GM18502 (cell line): Measurements from ENCODE around the gene MXI1.
"Not testable (repeated sequence)": the region's sequence is repeated elsewhere in the genome, so short reads cannot be mapped to it uniquely, and the experiment has no call there.

Experiments used
- ATAC-seq: cut with Tn5 transposase; IDR thresholded peaks from one replicate; pipeline ENCODE4 v1.9.1; 2021; ENCODE audit warnings: mild to moderate bottlenecking; ENCODE audit not compliant: unreplicated experiment, poor library complexity

MXI1 gene

DNA sequence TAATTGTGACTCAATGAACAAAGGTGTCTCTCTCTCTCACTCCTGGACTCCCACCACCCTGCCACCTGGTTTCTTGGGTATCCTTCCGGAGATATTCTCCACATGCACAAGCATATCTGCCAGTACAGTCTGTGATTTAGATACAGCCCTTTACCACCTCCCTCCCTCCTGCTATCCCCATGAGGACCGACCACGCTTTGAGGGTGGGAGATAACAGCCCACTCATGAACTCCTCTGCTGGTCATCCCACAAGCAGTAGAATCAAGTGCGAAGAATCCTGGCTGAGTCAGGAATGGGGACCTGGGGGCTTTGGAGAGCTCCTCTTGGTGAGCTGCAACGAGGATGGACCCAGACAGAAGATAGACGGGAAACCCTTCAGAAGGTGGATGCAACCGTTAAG, 28.2 kb upstream of the MXI1 start:
- no peak for ATAC-seq

DNA sequence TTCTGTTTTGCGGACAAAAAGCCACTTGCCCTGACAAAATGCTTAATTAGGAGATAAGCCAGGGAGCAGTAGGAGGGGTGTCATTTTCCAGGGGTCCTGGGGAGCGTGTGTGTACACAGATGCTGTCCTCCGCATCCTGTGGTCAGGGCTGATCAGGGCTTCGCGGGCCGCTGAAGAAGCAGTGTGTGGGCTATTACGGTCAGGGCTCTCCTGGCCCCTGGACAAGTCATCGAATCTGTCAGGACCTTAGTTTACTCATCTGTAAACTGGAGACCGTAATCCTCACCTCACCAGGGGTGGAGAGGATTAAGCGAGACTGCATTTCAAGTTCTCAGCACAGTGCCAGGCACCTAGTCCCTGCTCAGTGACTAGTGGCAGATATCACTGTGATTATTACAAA, 26.0 kb upstream of the MXI1 start:
- ATAC-seq, result no peak

DNA sequence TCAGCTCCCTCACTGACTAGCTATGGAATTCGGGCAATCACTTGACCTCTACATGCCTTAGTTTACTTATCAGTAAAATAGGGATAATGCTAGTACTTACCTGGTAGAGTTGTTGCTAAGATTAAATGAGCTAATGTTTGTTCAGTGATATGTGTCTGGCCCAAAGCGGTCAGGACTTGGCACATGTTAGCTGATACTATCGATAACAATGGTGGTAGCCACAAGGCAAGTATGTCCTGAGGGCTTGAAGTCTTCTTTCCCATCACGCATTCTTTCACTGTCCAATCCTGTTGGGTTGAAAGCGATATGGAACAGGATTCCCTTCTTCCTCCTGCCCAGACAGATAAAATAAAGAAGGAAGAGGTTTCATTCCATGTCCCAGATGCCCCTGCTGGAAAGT, 25.5 kb upstream of the MXI1 start:
- ATAC-seq, result no peak

DNA sequence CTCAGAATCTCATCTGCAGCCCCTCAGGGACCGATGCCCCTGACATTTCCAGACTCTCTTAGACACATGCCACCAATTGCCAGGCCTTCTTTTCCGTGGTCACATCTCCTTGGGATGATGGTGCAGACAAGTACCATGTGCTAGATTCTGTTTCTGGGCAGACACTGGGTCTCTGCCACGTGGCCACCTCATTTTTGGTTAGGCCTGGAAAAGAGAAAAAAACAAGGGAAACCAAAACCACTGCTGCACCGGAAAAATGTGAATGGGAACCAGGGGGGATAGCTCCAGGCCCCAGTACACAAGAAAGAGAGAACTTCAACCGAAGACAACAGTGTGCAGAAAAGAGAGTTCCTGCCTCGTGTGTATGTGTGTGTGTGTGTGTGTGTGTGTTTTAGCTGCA, 23.0 kb upstream of the MXI1 start:
- ATAC-seq, result no peak

DNA sequence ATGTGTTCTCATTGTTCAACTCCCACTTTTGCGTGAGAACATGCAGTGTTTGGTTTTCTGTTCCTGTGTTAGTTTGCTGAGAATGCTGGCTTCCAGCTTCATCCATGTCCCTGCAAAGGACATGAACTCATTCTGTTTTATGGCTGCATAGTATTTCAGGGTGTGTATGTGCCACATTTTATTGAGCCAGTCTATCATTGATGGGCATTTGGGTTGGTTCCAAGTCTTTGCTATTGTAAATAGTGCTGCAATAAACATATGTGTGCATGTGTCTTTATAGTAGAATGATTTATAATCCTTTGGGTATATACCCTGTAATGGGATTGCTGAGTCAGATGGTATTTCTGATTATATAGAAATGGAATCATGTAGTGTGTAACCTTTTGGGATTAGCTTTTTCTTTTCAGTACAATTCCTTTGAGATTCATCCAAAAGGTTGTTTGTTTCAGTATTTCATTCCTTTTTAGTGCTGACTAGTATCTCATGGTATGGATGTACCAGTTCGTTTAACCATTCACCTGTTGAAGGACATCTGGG, 21.7 kb upstream of the MXI1 start:
- not testable (repeated sequence) for ATAC-seq

DNA sequence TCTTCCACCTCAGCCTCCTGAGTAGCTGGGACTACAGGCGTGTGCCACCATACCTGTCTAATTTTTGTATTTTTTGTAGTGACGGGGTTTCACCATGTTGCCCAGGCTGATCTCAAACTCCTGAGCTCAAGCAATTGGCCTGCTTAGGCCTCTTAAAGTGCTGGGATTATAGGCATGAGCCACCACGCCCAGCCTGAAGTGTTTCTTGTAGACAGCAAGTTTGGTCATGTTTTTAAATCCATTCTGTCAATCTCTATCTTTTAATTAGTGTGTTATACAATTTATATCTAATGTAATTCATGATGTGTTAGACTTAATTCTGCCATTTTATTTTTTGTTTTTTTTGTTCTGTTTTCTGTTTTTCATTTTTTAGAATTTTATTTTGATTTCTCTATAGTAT, 17.2 kb upstream of the MXI1 start:
- no peak for ATAC-seq

DNA sequence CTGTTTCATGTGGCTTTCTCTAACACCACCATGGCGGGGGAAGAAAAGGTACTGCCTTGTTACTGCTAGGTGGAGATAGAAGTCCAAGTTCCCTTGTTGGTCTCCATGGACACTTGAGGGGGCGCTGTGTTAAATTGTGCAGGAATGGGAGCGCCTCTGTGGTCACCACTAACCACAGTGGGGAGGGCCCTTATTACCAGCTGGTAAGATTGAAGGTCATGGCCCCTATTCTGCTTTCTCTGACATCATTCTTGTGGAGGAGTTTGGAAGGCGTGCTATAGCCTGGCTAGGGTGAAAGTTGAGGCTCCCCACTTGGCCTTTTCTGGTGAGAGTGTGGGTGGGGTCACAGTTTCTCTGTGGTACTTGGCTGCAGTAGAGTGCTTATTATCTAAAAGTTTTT, 14.9 kb upstream of the MXI1 start:
- ATAC-seq, result no peak

DNA sequence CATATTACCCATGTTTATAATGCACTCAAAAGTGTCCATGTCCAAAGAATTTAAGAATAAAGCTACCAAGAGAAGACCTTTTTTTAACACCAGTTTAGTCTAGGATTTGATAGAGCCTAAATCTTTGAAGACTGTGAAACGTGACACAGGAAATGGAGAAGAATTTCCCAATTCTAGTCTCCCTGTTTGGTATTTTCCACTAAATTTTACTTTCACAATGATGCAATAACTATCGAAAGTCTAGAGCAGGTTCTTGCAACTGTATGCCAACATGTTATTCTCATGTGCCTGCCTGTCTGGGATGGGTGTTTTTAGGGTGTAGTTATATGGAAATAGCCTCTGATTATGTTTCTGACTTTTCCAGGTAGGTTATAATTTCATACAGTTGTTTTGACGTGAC, 6.9 kb upstream of the MXI1 start:
- ATAC-seq, result no peak

DNA sequence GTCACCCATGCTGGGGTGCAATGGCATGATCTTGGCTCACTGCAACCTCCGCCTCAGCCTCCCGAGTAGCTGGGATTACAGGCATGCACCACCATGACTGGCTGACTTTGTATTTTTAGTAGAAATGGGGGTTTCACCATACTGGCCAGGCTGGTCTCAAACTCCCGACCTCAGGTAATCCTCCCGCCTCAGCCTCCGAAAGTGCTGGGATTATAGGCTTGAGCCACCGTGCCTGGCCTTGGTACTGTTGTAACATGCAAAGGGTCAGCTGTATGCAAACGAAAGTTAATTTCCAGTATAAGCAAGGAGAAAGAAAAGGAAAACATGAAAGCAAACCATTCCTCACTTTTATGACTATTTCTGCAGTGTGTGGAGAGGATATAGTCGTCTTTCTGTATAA, 6.4 kb upstream of the MXI1 start:
- not testable (repeated sequence) for ATAC-seq

DNA sequence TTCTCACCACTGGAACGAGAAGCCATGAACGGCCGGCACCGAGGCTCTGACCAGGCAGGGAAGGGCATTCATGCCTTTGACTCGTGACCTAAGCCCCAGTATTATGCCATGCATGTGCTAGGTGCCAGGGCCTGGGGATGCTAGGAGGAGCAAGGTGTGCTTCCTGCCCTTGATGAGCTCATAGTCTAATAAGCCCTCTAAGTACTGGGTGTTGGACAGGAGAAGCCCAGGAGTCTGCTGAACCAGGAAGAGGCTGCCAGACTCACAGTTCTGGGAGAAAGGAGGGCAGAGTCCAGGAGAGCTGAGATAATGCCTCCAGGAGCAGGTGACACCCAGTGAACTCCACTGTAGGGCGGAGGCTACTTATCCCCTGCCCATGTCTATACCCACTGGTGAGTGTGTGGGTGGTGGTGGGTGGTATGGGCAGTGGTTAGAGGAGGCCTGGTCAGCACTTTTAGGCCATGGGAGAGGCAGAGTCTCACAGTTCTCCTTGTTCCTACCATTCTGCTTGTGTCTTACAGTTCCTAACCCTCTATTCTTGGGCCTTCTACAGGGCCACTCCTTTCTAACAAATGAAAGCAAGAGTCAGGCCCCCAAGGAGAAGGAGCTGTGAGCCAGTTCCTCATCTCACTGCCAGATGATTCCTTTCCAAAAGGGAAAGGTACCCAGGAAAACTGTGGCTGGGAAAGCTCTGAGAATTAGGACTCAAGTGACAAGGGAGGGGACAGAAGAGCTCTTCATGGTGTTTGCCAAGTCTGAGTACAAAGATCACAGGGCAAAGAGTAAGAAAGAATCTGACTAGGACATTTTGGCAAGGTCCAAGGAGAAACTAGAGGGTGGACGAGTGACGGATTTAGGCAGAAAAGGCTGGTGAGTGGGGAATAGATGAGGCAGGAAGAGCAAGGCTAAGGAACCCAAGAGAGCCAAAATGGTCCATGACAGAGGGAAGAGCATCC, 3.6 kb upstream of the MXI1 start:
- ATAC-seq, result no peak

DNA sequence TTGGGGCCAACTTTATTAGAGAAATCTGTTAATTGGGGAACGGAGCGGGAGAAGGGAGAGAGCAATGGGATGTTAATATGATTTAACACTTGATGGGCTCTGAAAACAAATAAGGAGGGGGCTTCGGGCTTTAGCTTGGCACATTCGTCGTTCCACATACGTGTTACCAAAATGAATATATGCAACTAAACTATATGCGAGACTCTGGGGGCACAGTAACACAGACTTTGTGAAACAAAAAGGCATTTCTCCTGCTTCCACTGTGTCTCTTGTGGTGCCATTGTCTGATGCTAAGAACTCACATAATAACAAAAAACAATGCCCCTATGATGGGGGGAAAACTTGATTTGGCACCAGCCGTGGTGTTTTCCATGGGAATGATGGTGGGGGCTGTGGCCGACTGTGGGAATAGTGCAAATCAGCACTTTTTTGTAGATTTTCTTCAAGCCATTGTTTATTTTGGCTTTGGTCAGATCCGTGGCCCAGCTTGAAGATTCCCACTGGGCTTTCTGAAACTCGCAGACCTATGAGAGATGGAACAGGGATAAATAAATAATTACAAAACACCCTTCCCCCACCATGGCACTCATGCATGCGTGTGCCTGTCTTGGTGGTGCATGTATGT, 2.2 kb upstream of the MXI1 start:
- no peak for ATAC-seq

DNA sequence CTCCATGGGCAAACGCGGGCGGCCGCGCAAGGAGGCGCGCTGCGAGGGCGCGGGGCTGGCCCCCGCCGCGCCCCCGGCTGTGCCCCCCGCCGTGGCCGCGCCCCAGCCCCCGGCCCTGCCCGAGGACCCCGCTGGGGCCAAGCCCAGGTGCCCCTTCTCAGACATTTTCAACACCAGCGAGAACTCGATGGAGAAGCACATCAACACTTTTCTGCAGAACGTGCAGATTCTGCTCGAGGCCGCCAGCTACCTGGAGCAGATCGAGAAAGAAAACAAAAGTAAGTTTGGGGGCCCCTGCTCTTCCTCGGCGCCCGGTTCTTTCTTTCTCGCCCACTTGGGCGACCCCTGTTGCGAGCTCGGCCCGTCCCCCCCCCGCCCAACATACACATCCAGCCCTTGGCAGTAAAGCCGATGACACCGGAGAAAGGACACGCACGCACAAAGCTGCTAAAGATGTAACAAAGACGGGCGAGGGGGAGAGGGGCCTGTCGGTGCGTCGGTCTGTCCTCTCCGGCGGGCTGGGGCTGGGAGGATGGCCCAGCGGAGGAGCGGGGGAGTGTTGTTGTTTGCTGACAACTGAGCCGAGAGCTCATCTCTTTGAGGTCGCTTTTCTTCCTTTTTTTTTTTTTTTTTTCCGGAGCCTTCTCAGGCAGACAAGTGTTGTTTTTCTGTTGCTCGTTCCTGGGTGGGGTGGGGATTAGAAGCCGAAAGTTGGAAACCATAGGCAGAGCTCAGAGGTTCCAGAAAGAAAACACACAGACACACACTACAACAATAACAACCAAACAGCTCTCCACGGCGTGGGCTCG, 604 bp downstream of the MXI1 start:
- peak; percentile 11 for ATAC-seq

DNA sequence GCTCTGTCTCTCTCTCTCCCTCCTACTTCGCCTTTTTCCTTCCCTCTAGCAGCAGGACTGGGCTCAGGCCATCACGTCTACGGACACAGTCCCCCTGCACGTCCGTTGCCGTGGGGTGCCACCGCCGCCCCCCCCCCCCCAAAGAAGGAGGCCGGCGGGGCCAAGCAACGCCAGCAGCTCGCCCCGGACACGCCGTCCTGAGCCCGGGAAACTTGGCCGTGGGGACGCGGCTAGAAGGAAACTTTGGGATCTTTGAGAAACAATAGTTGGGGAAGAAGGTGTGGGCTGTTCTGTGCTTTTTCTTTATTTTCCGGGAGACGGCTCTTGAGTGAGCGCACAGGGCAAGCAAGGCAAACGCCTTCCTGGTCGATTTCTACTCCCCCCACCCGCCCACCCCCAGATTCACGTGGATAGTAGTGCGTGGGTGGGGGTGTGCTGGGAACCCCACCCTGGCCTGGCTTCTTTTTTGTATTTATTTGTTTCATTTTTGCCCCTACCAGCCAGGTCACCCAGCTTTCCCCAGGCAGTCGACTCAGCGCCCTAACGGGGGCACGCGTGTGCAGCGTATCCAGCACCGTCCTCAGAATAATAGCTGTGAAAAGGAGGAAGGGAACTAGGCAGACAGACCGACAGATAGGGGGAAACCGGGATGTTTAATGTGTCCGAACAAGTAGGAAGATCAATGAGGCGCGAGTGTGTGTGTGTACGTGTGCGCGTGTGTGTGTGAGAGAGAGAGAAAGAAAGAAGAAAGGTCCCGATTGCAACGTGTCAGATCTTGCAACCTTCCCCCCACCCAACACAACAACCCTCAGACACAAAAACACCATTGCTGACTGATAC, 1.4 kb downstream of the MXI1 start:
- ATAC-seq, result no peak

DNA sequence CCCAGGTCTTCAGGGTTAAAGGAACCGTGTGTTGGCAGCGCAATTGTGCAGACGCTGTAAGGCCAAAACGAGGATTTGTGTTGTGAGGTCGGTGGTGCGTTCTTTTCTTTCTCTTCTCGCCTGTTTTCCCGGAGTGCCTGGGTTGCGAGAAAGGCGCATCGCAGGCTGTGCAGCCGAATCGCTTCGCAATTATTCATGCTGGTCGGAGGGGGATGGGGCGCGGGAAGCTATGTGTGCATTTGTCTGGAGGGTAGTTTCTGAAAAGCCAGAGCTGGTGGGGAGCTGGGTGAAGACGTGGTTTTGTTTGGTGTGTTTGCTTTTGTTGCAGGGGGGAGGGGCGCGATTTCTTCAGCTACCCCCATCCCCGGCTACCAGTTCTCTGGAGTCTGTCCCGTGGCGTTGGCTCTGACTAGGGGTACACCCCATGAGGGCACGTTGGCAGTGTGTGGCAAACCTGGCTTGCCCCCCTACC, 2.1 kb downstream of the MXI1 start:
- no peak for ATAC-seq

DNA sequence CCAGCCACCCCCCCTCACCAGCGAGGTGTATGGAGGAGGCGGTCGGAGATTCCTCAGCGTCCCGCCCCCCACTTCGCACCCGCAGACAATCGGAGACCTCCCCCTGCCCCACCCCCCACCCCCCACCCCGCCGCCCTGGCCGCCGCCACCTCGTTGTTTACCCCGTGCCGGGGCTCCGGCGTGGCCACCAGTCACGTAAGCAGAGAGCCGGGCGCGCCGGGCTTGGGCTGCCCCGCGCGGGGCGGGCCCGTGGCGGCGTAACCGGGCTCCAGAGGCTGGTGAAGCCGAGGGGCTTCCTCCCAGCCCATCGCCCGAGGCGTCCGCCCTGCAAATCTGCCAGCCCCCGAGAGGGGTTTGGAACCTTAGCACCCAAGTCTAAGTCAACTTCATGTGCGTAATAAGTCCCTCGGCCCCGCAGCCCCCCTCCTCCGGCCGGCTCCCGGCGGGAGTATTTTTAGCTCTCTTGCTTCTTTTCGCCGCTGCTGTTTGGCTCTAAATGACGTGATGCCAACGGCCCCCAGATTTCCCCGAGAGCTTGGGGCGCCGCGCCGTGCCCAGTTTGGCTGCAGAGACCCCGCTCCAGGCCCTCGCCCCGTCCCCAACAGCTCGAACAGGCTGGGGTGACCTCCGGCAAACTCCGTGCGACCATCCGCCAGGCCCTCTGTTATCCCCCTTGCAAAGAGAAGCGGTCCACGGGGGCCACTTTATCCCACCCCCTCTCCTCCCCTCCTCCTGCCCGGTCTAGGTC, 2.7 kb downstream of the MXI1 start:
- no peak for ATAC-seq

DNA sequence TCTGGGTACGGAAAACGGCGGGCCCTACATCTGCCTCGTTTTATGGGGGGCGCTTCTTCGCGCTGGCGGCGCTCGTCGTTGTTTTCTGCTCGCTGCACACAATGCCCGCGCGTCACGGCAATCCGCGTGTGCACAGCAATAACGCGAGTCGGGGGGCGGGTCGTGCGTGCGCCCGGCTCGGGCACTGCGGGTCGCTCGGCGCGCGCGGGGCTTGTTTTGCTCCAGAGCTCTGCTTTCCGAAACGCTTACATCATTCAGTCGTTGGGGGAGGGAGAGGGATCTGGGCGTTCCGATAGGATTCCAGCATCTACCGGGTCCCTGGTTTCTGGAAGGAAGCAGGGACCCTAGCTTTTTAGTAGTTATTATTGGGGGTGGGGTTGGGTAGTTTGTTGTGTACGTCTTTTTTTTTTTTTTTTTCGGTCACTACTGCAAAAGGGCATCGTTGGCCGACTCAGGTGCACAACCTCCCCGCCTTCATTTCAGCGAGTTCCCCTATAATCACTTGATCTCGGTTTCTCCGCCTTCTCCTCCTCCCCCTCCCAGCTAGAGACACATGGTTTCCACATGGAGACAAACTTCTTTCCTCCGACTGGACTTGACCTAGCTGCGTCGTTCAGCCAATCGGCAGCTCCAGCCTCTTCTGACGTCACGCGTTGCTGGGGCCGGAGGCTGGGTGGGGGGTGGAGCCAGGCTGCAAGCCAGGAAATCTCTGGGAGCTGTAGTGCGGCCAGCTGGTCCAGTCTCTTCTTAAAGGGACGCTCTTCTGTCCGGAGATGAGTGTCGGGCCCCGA, 3.5 kb downstream of the MXI1 start:
- peak; percentile 71 for ATAC-seq

DNA sequence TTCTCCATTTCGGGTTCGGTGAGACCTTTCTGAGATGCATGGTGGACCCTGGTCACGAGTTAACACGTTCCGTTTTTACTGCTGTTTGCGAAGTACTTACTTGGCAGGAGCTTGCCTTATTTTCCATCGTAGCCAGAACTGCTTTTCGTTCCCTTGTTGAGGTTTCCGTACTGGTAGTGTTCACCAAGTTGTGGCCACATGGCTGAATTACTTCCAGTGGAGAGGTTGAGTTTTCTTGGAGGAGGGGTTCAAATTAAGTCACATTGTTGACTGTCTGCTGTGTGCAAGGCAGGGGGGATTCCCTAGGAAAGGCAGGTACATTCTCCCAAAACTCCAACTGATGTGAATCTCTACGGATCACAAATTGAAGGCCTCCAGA, 4.0 kb downstream of the MXI1 start:
- ATAC-seq, result no peak
